ENCODE results near the gene CPVL.

CPVL gene

GRCh38 chr7:29154076-29154475 lies 7.7 kb upstream of the CPVL start:
- no peak for DNase-seq

- no peak for DNase-seq
These were observed 4.5 kb upstream of the CPVL start for GRCh38 chr7:29150856-29151255.

- DNase-seq = no peak
These were observed 2.7 kb upstream of the CPVL start for GRCh38 chr7:29149036-29149435.

- no peak for DNase-seq
These were observed 1.5 kb upstream of the CPVL start for GRCh38 chr7:29147821-29148220.

- peak; percentile 50 for DNase-seq
These were observed 712 bp upstream of the CPVL start for GRCh38 chr7:29146888-29147609.

GRCh38 chr7:29145553-29146056 lies 732 bp downstream of the CPVL start:
- no peak for DNase-seq

GRCh38 chr7:29143751-29144150 lies 2.6 kb downstream of the CPVL start:
- no peak for DNase-seq

GRCh38 chr7:29142021-29142727 lies 4.2 kb downstream of the CPVL start:
- no peak for DNase-seq

GRCh38 chr7:29140873-29141468 lies 5.4 kb downstream of the CPVL start:
- DNase-seq = no peak

GRCh38 chr7:29139796-29140195 lies 6.5 kb downstream of the CPVL start:
- DNase-seq = no peak

- DNase-seq = no peak
These were observed 7.1 kb downstream of the CPVL start for GRCh38 chr7:29139191-29139590.

GRCh38 chr7:29138588-29138987 lies 7.7 kb downstream of the CPVL start:
- no peak for DNase-seq

- no peak for DNase-seq
These were observed 10.5 kb downstream of the CPVL start for GRCh38 chr7:29135846-29136245.

- no peak for DNase-seq
These were observed 13.4 kb downstream of the CPVL start for GRCh38 chr7:29132980-29133379.

GRCh38 chr7:29131678-29132077 lies 14.7 kb downstream of the CPVL start:
- DNase-seq = no peak

GRCh38 chr7:29130096-29130495 lies 16.2 kb downstream of the CPVL start:
- DNase-seq = no peak

- no peak for DNase-seq
These were observed 18.8 kb downstream of the CPVL start for GRCh38 chr7:29127527-29127926.

- DNase-seq = no peak
These were observed 19.5 kb downstream of the CPVL start for GRCh38 chr7:29126804-29127203.

- DNase-seq = no peak
These were observed 22.6 kb downstream of the CPVL start for GRCh38 chr7:29123626-29124190.

GRCh38 chr7:29122759-29123158 lies 23.6 kb downstream of the CPVL start:
- no peak for DNase-seq

- DNase-seq = no peak
These were observed 24.3 kb downstream of the CPVL start for GRCh38 chr7:29122081-29122480.

GRCh38 chr7:29120955-29121354 lies 25.4 kb downstream of the CPVL start:
- no peak for DNase-seq

GRCh38 chr7:29119538-29119937 lies 26.8 kb downstream of the CPVL start:
- DNase-seq = no peak

Measured in femur (tissue), 1 donor.